Stimulated activated CD4-positive, alpha-beta T cell treated with anti-CD3 and anti-CD28 coated beads, Interleukin-2, amount 100 ng/mL, for 24 hours (primary cell): ENCODE results near the gene ADORA1.

ENCODE experiments used
- DNase-seq, 2 donors: peaks; one replicate each; pipeline ENCODE4 v3.0.0-alpha.2; 2020

ADORA1 gene

GRCh38 chr1:203124011-203124410, 3.5 kb upstream of the ADORA1 start:
- no peak for DNase-seq

- no peak for DNase-seq
Measured at GRCh38 chr1:203124546-203125317, 2.8 kb upstream of the ADORA1 start.

- DNase-seq: no peak
Measured at GRCh38 chr1:203126151-203126865, 1.2 kb upstream of the ADORA1 start.

DNA sequence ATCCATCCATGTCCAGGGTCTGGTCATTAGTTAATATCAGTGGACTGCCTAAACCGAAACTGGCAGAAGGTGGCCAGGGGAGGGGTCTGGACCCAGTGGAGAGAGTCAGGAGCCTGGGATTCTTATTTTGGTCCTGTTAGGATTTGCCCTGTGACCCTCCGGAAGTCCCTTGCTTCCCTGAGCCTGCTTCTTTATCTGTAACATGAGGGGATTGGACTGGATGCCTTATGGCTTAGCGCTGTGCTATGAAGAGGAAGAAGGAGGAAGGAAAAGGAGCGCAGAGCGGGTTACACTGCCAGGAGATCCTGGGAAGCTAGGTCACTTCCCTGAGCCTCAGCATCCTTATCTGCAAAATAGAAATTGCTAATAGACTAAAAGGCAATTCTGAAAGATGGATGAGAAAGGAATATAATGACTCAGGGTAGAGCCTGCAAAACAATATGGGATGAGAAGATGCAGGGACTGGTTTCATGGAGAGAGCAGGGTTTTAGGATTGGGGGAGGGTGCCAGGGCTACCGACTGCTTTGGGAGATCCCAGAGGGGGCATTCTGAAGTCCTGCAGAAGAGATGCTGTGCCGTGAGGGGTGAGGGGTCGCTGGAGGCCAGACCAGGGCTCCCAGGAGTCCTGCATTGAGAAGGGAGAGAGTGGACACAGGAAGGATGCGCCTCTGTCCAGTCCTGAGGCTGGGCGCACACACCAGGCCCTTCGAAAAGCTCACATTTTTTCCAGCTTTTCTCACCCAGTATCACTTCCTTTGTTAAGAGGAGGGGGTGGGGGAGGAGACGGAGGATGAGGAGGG, 460 bp upstream of the ADORA1 start:
- no peak for DNase-seq

GRCh38 chr1:203128431-203128715, 847 bp downstream of the ADORA1 start:
- no peak for DNase-seq

DNA sequence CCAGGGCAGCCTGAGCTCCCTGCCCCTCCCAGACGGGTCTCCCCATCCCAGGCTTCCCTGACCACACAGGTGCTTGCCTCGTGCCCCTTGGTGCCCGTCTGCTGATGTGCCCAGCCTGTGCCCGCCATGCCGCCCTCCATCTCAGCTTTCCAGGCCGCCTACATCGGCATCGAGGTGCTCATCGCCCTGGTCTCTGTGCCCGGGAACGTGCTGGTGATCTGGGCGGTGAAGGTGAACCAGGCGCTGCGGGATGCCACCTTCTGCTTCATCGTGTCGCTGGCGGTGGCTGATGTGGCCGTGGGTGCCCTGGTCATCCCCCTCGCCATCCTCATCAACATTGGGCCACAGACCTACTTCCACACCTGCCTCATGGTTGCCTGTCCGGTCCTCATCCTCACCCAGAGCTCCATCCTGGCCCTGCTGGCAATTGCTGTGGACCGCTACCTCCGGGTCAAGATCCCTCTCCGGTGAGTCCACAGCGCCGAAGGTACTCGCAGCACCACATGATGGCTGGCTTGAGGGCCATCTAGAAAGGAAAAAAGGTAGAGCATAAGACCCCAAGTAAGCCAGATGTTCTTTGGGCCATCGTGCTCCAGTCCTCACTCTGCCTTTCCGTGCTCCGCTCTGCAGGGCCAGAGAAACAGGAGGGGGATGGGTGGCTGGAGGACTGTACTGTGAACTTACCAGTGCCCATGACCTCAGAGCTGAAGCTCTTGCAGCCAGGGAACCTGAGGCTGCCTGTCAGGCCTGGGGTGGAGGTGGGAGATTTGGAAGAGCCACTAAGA, 1.4 kb downstream of the ADORA1 start:
- DNase-seq: no peak

- no peak for DNase-seq
Measured at GRCh38 chr1:203129501-203130231, 2.1 kb downstream of the ADORA1 start.

GRCh38 chr1:203130358-203130985, 2.9 kb downstream of the ADORA1 start:
- no peak for DNase-seq

DNA sequence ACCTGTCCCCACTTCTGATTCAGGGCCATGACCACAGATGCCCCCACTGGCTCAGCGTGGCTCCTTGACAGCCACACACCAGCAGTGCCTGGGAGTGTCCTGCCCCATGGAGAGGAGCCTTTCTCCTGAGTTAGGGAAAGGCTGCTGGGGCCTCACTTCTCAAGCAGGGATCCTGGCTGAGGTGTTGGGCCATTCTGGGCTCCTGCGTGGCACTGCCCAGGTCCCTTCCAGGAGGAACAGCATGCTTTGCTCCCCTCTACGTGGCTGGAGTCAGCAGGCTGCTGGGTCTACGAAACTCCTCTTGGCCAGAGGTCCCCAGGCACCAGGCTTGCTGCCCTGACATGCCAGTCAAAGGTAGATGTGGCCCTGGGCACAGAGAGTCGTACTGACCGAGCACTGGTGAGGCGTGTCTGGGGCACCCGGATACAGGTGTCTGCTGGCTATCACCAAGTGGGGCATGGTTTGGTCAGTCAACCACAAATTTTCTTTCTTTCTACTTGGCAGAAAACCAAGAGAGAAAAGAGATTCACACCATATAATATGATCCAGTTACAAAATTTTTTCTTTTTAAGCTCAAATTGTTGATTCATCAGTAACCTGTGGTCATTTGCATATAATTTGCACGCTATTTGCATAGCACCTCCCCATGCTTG, 4.1 kb downstream of the ADORA1 start:
- no peak for DNase-seq

DNA sequence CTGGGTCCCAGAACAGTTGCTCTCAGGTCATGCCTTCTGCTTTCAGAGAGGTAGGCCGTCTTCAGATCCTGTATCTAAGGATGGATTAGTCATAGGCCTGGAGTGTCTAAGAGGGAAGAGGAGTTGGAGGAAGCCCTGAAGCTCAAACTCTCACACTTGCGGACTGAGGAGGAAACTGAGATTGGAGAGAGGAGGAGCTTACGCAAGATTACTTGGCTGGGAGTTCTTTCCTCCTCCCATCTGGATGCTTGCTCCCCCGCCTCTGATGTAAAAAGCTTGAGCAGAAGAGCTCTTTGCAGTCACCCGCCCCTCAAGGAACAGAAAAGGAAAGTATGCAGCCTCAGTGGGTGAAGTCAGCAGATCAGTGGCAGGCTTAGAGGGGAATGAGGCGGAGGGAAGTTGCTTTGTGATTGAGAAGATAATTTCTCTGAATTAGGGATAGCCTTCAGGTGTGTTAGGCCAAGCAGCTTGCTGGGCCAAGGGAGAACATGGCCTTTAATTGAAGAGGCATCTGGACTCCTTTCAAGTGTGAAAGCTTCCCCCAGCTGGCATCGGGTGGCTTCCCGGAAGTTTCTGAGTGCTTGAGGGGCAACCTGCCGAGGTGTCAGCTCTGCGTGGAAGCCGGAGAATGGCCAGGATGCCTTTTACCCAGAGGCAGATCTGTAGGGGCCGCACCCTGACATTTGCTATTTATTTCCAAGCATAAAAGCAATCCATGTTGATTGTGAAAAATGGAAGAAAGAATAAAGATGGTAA, 6.6 kb downstream of the ADORA1 start:
- no peak for DNase-seq

DNA sequence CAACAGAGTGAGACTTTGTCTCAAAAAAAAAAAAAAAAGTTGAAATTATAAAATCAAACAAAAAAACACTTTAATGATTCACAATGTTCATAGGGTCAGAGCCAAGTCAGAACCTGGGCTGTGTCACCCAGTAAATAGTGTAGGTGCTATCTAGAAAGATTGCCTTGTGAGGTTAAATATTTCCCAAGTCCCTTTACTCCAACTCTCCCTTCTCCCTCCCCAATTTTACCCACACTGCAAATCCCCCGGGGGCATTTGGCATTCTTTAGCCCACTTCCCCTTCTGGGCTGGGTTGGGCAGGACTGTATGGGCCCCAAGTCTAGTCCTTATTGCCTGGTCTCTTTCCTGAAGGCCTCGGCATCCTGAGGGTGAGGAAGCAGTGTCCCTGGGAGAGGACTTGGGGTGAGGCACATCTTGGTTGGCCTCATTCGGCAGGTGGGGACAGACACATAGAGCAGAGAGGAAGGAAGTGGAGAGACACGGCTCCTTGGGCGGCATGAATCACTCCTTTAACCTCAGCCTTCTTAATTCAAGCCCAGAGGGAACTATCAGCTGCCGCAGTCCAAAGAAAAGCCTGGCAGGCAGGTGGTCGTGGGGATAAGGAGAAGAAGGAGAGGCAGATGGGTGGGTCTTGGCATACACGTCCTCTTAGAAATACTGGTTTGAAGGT, 8.2 kb downstream of the ADORA1 start:
- DNase-seq: no peak

GRCh38 chr1:203136409-203137042, 9.0 kb downstream of the ADORA1 start:
- DNase-seq: no peak

DNA sequence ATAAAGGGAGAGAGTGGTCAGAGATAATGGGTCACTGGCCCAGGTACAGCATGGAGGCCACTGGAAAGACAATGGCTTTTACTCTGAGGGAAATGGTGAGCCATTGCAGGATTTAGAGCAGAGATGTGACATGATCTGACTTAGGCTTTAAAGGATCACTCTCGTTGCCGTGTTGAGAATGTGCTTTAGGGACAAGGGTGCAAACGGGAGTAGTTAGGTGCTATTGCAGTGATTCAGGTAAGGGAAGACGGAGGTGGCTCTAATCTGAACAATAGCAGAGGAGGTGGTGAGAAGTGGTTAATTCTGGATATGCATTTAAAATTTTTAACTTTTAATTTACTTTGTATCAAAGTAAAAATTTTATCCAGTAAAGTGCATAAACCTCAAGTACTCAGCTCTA, 9.8 kb downstream of the ADORA1 start:
- DNase-seq: no peak

GRCh38 chr1:203138066-203138465, 10.5 kb downstream of the ADORA1 start:
- no peak for DNase-seq

GRCh38 chr1:203139976-203140475, 12.5 kb downstream of the ADORA1 start:
- no peak for DNase-seq

DNA sequence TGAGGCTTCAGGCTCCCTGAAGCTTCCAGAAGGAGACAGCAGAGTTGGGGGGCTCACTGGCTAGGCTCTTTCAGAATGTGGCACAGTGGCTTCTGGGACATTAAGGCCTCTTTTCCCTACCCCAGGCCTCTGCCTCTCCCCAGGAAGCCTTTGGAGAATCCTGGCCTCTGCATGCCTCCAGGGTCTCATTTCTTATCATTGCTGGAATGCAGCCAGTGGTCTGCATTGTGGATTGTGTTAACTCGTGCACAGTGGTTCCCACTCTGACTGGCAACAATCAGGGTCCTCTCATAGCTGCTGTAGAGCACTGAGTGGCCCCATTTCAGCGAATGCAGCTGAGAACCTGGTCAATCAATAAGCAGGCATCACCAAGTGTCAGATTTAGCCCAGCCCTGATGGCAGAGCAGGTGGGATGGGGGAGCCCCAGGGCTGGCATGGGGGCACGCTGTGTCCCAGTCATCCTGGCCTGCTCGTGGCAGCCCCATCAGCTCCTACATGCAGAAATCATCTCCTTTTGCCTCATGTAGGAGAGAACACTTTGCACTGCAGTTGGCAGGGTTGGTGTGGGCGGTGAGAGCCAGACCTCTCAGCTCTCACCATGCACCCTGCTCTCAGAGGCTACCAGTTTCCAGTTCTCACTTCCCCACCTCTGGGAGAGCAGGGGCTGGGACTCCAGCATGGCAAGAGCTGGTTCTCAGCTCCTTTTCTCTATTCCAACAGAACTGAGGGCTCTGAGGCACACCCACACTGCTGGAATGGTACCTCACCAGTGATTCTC, 13.4 kb downstream of the ADORA1 start:
- no peak for DNase-seq

DNA sequence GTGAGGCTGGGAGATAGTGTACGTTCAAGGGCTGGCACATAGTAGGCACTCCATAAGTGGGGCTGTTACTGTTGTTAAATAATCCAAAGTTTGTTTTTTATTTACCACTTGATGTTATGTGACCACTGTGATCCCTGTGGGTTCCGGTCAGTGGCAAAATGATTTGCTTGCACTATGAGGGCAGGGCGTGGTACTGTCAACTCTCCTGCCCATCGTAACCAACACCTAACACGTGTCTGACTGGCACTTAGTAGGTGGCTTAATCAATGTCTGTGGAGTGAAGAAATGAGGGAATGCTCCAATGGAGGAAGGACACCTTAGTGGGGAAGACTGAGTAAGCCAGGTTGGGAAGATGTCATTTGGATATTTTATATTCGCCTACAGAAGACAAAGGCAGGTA, 14.6 kb downstream of the ADORA1 start:
- no peak for DNase-seq

- DNase-seq: no peak
Measured at GRCh38 chr1:203142684-203143408, 15.3 kb downstream of the ADORA1 start.
